Panc1 (cell line): ENCODE data around the gene CST6.

ENCODE experiments used
- CTCF ChIP-seq: fragments of 450-650 bp; IDR thresholded peaks from 2 replicates; pipeline ENCODE4 v1.5.1; 2017; ENCODE audit warnings: mild to moderate bottlenecking
- POLR2AphosphoS5 ChIP-seq: IDR thresholded peaks from 2 replicates; pipeline ENCODE4 v1.6.1; 2012; ENCODE audit warnings: mild to moderate bottlenecking, low read depth, low read length, moderate library complexity
- SIN3A ChIP-seq: IDR thresholded peaks from 2 replicates; pipeline ENCODE4 v1.6.1; 2012; ENCODE audit warnings: low read depth, mild to moderate bottlenecking, low read length, moderate library complexity, borderline replicate concordance; ENCODE audit not compliant: insufficient read depth

- TF ChIP-seq CTCF (no peak), POLR2AphosphoS5 (no peak), SIN3A (no peak)
These were observed 48.3 kb downstream of the CST6 start for GRCh38 chr11:66059966-66060680.
